Neural cell (in vitro differentiated cells): Measurements from ENCODE around the gene MAPK1IP1L. TPM values are rescaled to one million over a fixed set of nuclear protein-coding genes. Genes with fewer than 3 reads are reported as not detected.

ENCODE experiments used
- H2AFZ ChIP-seq: fragments of 200-600, 300-800 bp; sonication (generic), shearing (Covaris generic); 2 replicates; pipeline ENCODE4 v1.6.0; 2014; ENCODE audit warnings: low read depth, mild to moderate bottlenecking, antibody characterized with exemption, low read length, moderate library complexity
- H3F3A ChIP-seq: fragments of 200-600 bp; shearing (Covaris generic); 2 replicates; pipeline ENCODE4 v1.6.1; 2016; ENCODE audit warnings: mild to moderate bottlenecking, moderate library complexity, mixed read lengths, antibody characterized with exemption, low read length; ENCODE audit not compliant: insufficient read depth, poor library complexity, severe bottlenecking
- H3K27ac ChIP-seq: fragments of 200-600, 300-800 bp; sonication (generic), shearing (Covaris generic); 2 replicates; pipeline ENCODE4 v1.5.1; 2014; ENCODE audit warnings: mild to moderate bottlenecking, low read length, moderate library complexity
- H3K27me3 ChIP-seq: fragments of 300-800, 200-600 bp; sonication (generic), shearing (Covaris generic); 2 replicates; pipeline ENCODE4 v1.6.0; 2014; ENCODE audit warnings: mild to moderate bottlenecking, low read depth, low read length, moderate library complexity; ENCODE audit not compliant: insufficient read depth
- H3K36me3 ChIP-seq: fragments of 300-800, 200-600 bp; sonication (generic), shearing (Covaris generic); 2 replicates; pipeline ENCODE4 v1.5.1; 2014; ENCODE audit warnings: mild to moderate bottlenecking, antibody characterized with exemption, low read length, moderate library complexity; ENCODE audit not compliant: insufficient read depth
- H3K4me2 ChIP-seq: fragments of 300-800, 200-600 bp; sonication (generic), shearing (Covaris generic); 2 replicates; pipeline ENCODE4 v1.6.0; 2014; ENCODE audit warnings: mild to moderate bottlenecking, low read length
- H3K4me3 ChIP-seq: fragments of 300-800, 200-600 bp; sonication (generic), shearing (Covaris generic); 2 replicates; pipeline ENCODE4 v1.5.1; 2014; ENCODE audit warnings: mild to moderate bottlenecking, low read length, moderate library complexity
- H3K79me2 ChIP-seq: fragments of 200-600 bp; shearing (Covaris generic); replicated peaks from 2 replicates; pipeline ENCODE4 v1.6.0; 2014; ENCODE audit warnings: mild to moderate bottlenecking, low read length, moderate library complexity; ENCODE audit not compliant: insufficient read depth
- H3K9ac ChIP-seq: fragments of 300-800, 200-600 bp; sonication (generic), shearing (Covaris generic); 2 replicates; pipeline ENCODE4 v1.6.1; 2016; ENCODE audit warnings: mild to moderate bottlenecking, low read length, mixed read lengths
- H3K9me2 ChIP-seq: fragments of 200-600 bp; shearing (Covaris generic); 2 replicates; pipeline ENCODE4 v1.6.1; 2016; ENCODE audit warnings: mild to moderate bottlenecking, low read length, mixed read lengths; ENCODE audit not compliant: insufficient read depth
- H3K9me3 ChIP-seq: fragments of 200-600, 300-800 bp; sonication (generic), shearing (Covaris generic); 2 replicates; pipeline ENCODE4 v1.6.1; 2016; ENCODE audit warnings: mild to moderate bottlenecking, mixed run types, low read length, moderate library complexity, mixed read lengths
- H4K20me1 ChIP-seq: fragments of 200-600 bp; shearing (Covaris generic); 2 replicates; pipeline ENCODE4 v1.6.1; 2016; ENCODE audit warnings: mild to moderate bottlenecking, mixed run types; ENCODE audit not compliant: insufficient read depth
- EP300 ChIP-seq: fragments of 450-650 bp; conservative IDR thresholded peaks from 2 replicates; pipeline ENCODE4 v1.6.1; 2014; ENCODE audit warnings: antibody characterized with exemption, mild to moderate bottlenecking, moderate library complexity; ENCODE audit not compliant: poor library complexity, severe bottlenecking
- EZH2 ChIP-seq: fragments of 200-600, 300-800 bp; shearing (Covaris generic), sonication (generic); IDR thresholded peaks from 2 replicates; pipeline ENCODE4 v1.6.1; 2014; ENCODE audit warnings: antibody characterized with exemption, low read length, borderline replicate concordance, mild to moderate bottlenecking; ENCODE audit not compliant: insufficient read depth, poor library complexity, severe bottlenecking
- MXI1 ChIP-seq: fragments of 450-650 bp; conservative IDR thresholded peaks from 2 replicates; pipeline ENCODE4 v1.6.1; 2014; ENCODE audit warnings: antibody characterized with exemption, mild to moderate bottlenecking; ENCODE audit not compliant: poor library complexity, severe bottlenecking
- POLR2AphosphoS5 ChIP-seq: IDR thresholded peaks from 2 replicates; pipeline ENCODE4 v1.6.1; 2012
- RAD21 ChIP-seq: fragments of 450-650 bp; conservative IDR thresholded peaks from 2 replicates; pipeline ENCODE4 v1.6.1; 2014; ENCODE audit warnings: antibody characterized with exemption, mild to moderate bottlenecking, moderate library complexity
- SMC3 ChIP-seq: fragments of 450-650 bp; conservative IDR thresholded peaks from 2 replicates; pipeline ENCODE4 v1.6.1; 2014; ENCODE audit warnings: antibody characterized with exemption, mild to moderate bottlenecking, moderate library complexity; ENCODE audit not compliant: poor library complexity
- TAF1 ChIP-seq: IDR thresholded peaks from 2 replicates; pipeline ENCODE4 v1.6.1; 2012; ENCODE audit warnings: low read depth
- polyA plus RNA-seq: library from polyadenylated mRNA; depleted of rRNA; stranded (reverse); fragments of >200 nt; gene quantifications from 2 replicates; pipeline ENCODE4 v1.2.3, GENCODE V29; 2014
- TF ChIP-seq, protein P1 (sequence below): IDR thresholded peaks from 2 replicates; pipeline ENCODE4 v1.6.1; 2012; ENCODE audit warnings: borderline replicate concordance
- TF ChIP-seq, protein P2 (sequence below): fragments of 450-650 bp; IDR thresholded peaks from 2 replicates; pipeline ENCODE4 v1.5.1; 2014; ENCODE audit warnings: antibody characterized with exemption, mild to moderate bottlenecking, moderate library complexity; ENCODE audit not compliant: poor library complexity, severe bottlenecking

The MAPK1IP1L gene
- polyA plus RNA-seq, 1 donor from 2014 or later, result 35.4 TPM

DNA sequence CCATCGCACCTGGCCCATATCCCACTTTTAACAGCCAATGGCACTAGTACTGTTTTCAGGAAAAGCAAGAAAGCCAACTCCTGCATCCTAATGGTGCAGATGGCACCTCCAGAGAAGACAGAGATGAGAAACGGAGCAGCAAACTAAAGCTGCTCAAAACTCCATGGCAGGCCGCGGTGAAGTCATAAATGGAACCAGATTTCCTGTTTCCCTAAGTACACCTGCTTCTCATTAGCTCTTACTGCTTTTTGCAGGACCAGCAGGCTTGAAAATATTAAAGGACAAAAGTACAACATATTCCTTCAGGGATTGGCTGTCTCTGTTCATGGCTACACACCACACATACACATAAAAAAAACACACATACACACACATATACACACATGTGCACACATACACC lies 40.9 kb downstream of the MAPK1IP1L start:
- no peaks in the 10 kb centered on the region for H3K9me3 ChIP-seq
- no peaks in the 10 kb centered on the region for H3K36me3 ChIP-seq
- no peaks in the 10 kb centered on the region for H3K9me2 ChIP-seq
- TF ChIP-seq TAF1 (no peak), EZH2 (no peak), POLR2AphosphoS5 (no peak), MXI1 (no peak), EP300 (no peak), SMC3 (no peak), RAD21 (no peak)
- TF ChIP-seq, protein P1, sequence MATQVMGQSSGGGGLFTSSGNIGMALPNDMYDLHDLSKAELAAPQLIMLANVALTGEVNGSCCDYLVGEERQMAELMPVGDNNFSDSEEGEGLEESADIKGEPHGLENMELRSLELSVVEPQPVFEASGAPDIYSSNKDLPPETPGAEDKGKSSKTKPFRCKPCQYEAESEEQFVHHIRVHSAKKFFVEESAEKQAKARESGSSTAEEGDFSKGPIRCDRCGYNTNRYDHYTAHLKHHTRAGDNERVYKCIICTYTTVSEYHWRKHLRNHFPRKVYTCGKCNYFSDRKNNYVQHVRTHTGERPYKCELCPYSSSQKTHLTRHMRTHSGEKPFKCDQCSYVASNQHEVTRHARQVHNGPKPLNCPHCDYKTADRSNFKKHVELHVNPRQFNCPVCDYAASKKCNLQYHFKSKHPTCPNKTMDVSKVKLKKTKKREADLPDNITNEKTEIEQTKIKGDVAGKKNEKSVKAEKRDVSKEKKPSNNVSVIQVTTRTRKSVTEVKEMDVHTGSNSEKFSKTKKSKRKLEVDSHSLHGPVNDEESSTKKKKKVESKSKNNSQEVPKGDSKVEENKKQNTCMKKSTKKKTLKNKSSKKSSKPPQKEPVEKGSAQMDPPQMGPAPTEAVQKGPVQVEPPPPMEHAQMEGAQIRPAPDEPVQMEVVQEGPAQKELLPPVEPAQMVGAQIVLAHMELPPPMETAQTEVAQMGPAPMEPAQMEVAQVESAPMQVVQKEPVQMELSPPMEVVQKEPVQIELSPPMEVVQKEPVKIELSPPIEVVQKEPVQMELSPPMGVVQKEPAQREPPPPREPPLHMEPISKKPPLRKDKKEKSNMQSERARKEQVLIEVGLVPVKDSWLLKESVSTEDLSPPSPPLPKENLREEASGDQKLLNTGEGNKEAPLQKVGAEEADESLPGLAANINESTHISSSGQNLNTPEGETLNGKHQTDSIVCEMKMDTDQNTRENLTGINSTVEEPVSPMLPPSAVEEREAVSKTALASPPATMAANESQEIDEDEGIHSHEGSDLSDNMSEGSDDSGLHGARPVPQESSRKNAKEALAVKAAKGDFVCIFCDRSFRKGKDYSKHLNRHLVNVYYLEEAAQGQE, result no peak
- TF ChIP-seq, protein P2, sequence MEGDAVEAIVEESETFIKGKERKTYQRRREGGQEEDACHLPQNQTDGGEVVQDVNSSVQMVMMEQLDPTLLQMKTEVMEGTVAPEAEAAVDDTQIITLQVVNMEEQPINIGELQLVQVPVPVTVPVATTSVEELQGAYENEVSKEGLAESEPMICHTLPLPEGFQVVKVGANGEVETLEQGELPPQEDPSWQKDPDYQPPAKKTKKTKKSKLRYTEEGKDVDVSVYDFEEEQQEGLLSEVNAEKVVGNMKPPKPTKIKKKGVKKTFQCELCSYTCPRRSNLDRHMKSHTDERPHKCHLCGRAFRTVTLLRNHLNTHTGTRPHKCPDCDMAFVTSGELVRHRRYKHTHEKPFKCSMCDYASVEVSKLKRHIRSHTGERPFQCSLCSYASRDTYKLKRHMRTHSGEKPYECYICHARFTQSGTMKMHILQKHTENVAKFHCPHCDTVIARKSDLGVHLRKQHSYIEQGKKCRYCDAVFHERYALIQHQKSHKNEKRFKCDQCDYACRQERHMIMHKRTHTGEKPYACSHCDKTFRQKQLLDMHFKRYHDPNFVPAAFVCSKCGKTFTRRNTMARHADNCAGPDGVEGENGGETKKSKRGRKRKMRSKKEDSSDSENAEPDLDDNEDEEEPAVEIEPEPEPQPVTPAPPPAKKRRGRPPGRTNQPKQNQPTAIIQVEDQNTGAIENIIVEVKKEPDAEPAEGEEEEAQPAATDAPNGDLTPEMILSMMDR, result no peak
- H3K4me3 ChIP-seq, result no peak overlapping the region
- H4K20me1 ChIP-seq, result no peaks in the 10 kb centered on the region
- no peaks in the 10 kb centered on the region for H3K27me3 ChIP-seq
- H3K9ac ChIP-seq, result no peak overlapping the region
- H3K79me2 ChIP-seq, result no peaks in the 10 kb centered on the region
- no peak overlapping the region for H3K4me2 ChIP-seq
- H3K27ac ChIP-seq, result no peak overlapping the region
- H2AFZ ChIP-seq, result no peak overlapping the region
- H3F3A ChIP-seq, result no peaks in the 10 kb centered on the region

DNA sequence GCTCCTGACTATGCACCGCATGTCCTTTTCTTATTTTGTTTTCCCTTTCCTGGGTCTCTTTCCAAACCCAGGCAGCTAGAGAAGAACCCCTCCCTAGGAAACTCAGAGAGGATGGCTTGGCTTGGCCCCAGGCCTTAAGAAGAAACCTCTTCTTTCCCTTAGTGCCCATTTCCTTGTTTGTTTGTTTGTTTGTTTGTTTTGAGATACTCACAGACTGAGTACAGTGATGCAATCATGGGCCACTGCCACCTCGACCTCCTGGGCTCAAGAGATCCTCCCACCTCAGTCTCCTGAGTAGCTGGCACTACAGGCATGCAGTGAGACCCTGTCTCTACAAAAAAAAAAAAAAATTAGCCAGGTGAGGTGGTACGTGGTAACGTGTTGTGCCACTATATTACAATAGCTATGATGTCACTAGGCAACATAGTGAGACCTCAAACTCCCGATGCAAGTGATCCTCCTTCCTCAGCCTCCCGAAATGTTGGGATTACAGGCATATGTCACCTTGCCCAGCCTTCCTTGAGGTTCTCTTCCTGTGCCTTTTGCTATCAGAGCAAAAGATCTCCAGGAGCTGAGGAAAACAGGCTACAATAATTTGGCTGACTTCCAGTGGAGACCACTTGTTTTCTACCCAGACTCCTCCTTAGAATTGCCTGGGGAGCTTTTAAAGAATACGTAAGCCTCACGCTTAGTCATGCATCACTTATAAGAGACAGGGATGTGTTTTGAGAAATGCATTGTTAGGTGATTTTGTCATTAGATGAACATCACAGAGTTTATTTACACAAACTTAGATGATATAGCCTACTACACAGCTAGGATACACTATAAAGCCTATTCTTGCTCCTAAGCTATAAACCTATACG lies 43.1 kb downstream of the MAPK1IP1L start:
- H3K4me3 ChIP-seq, result no peak overlapping the region
- TF ChIP-seq POLR2AphosphoS5, result no peak
- no peak for TF ChIP-seq TAF1
- TF ChIP-seq SMC3, result no peak
- TF ChIP-seq EZH2, result no peak
- TF ChIP-seq, protein P2, result no peak
- no peak for TF ChIP-seq EP300
- TF ChIP-seq RAD21, result no peak
- H2AFZ ChIP-seq, result no peak overlapping the region
- H3K9ac ChIP-seq, result no peak overlapping the region
- no peaks in the 10 kb centered on the region for H4K20me1 ChIP-seq
- H3K9me2 ChIP-seq, result no peaks in the 10 kb centered on the region
- no peaks in the 10 kb centered on the region for H3K9me3 ChIP-seq
- no peaks in the 10 kb centered on the region for H3F3A ChIP-seq
- no peak overlapping the region for H3K27ac ChIP-seq
- H3K79me2 ChIP-seq, result no peaks in the 10 kb centered on the region
- no peak overlapping the region for H3K4me2 ChIP-seq
- H3K27me3 ChIP-seq, result no peaks in the 10 kb centered on the region
- no peaks in the 10 kb centered on the region for H3K36me3 ChIP-seq
